K562 (cell line): ENCODE data around the gene COP1. TPM values are rescaled to one million over a fixed set of nuclear protein-coding genes. Genes with fewer than 3 reads are reported as not detected.
A peak's percentile ranks its signal among the peaks of the same experiment; 100 is the strongest.

Source experiments
- ATAC-seq: fragments of 200-7000 bp; cut with Tn5 transposase; 3 replicates; pipeline ENCODE4 v1.9.1; 2020; ENCODE audit warnings: moderate library complexity
- BruUV-seq: library from RNA; stranded (reverse); fragments of 400-500 nt; replicated peaks from 2 replicates; lab custom pipeline; 2021; lab: Mats Ljungman, UMichigan
- CTCF ChIA-PET: fragments of 300-600 bp; formaldehyde crosslinking; extraction: SDS; loops from one replicate; lab custom pipeline; 2021; ENCODE audit warnings: low intra/inter-chr PET ratio; lab: Yijun Ruan, JAX
- POLR2A ChIA-PET: fragments of 300-600, 350-650 bp; sonication (Branson Sonifier 250); formaldehyde crosslinking; extraction: SDS; loops from one replicate; lab custom pipeline; 2021; ENCODE audit warnings: antibody characterized with exemption, inconsistent platforms; lab: Yijun Ruan, JAX
- DNase-seq, 4 experiments: peaks; one replicate each; pipeline versions ENCODE4 v3.0.0 to v3.0.0-alpha.2; 2011 to 2018; ENCODE audit warnings: low spot score in 3 of 4, mixed read lengths in 3 of 4; ENCODE audit errors: extremely low read depth in 1 of 4
- FAIRE-seq: peaks from 2 replicates; lab custom pipeline; 2011; peaks lifted over from hg19 to GRCh38; lab: Jason Lieb, UNC
- H2AFZ ChIP-seq: 2 replicates; pipeline ENCODE4 v1.6.0; 2011; ENCODE audit warnings: low read depth, low read length, control low read depth, inconsistent platforms
- H3K27ac ChIP-seq: fragments of 200-600 bp; 3 replicates; pipeline ENCODE4 v1.8.0; 2011; ENCODE audit warnings: low read depth, mild to moderate bottlenecking, control low read depth, inconsistent platforms, low read length, moderate library complexity, mixed read lengths; ENCODE audit errors: extremely low read depth
- H3K27me3 ChIP-seq, 2 experiments: fragments of 300-600 bp in 1 of 2; 2 replicates in 1 of 2; 3 replicates in 1 of 2; pipeline versions ENCODE4 v1.6.0 to v1.8.0; 2011; ENCODE audit warnings: inconsistent platforms in 2 of 2, low read length in 2 of 2, mild to moderate bottlenecking in 1 of 2, mixed read lengths in 1 of 2, moderate library complexity in 1 of 2; ENCODE audit not compliant: control insufficient read depth in 2 of 2, insufficient read depth in 2 of 2
- H3K36me3 ChIP-seq: fragments of 300-600 bp; 3 replicates; pipeline ENCODE4 v1.8.0; 2011; ENCODE audit warnings: mild to moderate bottlenecking, low read length, inconsistent platforms; ENCODE audit not compliant: control insufficient read depth, insufficient read depth
- H3K4me1 ChIP-seq, 2 experiments: fragments of 200-600 bp in 1 of 2; replicated peaks in 1 of 2; 2 replicates in 1 of 2; 3 replicates in 1 of 2; pipeline versions ENCODE4 v1.5.1 to v1.8.0; 2011; ENCODE audit warnings: inconsistent platforms in 2 of 2, low read length in 2 of 2, mild to moderate bottlenecking in 1 of 2, mixed read lengths in 1 of 2, moderate library complexity in 1 of 2; ENCODE audit not compliant: control insufficient read depth in 2 of 2, insufficient read depth in 2 of 2
- H3K4me2 ChIP-seq: 2 replicates; pipeline ENCODE4 v1.6.1; 2011; ENCODE audit warnings: low read length, control low read depth, inconsistent platforms, mixed read lengths; ENCODE audit not compliant: insufficient read depth
- H3K4me3 ChIP-seq: fragments of 200-600 bp; sonication (generic), shearing (Covaris generic); 2 replicates; pipeline ENCODE4 v1.5.1; 2016; ENCODE audit warnings: control low read depth, inconsistent platforms
- H3K79me2 ChIP-seq: fragments of 200-600 bp; 3 replicates; pipeline ENCODE4 v1.8.0; 2011; ENCODE audit warnings: low read length, inconsistent platforms; ENCODE audit not compliant: control insufficient read depth, insufficient read depth
- H3K9ac ChIP-seq, 2 experiments: 2 replicates each; pipeline versions ENCODE4 v1.6.0 to v1.6.1; 2011; ENCODE audit warnings: low read depth in 2 of 2, low read length in 2 of 2, control low read depth in 1 of 2, inconsistent platforms in 1 of 2, mild to moderate bottlenecking in 1 of 2, mixed read lengths in 1 of 2; ENCODE audit not compliant: insufficient read depth in 1 of 2
- H3K9me1 ChIP-seq: one replicate; pipeline ENCODE4 v1.6.0; 2011; ENCODE audit warnings: inconsistent platforms, mild to moderate bottlenecking, low read length, moderate library complexity; ENCODE audit not compliant: control insufficient read depth, insufficient read depth
- H3K9me3 ChIP-seq: replicated peaks from 2 replicates; pipeline ENCODE4 v1.5.1; 2011; ENCODE audit warnings: low read depth, low read length, inconsistent platforms; ENCODE audit not compliant: control insufficient read depth, insufficient read depth
- H4K20me1 ChIP-seq: replicated peaks from 2 replicates; pipeline ENCODE4 v1.6.1; 2011; ENCODE audit warnings: low read length, inconsistent platforms, mixed read lengths; ENCODE audit not compliant: control insufficient read depth, insufficient read depth
- ETV5 ChIP-seq: sonication (generic); formaldehyde crosslinking; IDR thresholded peaks from 2 replicates; pipeline ENCODE4 v1.4.0; 2020; ENCODE audit warnings: low read depth, mild to moderate bottlenecking, missing genetic modification reagents
- KAT7 ChIP-seq: sonication (generic); formaldehyde crosslinking; IDR thresholded peaks from 2 replicates; pipeline ENCODE4 v1.8.0; 2022; ENCODE audit warnings: missing genetic modification reagents, mild to moderate bottlenecking, borderline replicate concordance
- MAFF ChIP-seq: IDR thresholded peaks from 2 replicates; pipeline ENCODE4 v1.6.1; 2012; ENCODE audit warnings: low read length, improper control_type of control experiment
- MAFK ChIP-seq: IDR thresholded peaks from 2 replicates; pipeline ENCODE4 v1.6.1; 2011; ENCODE audit warnings: low read length, improper control_type of control experiment
- MED1 ChIP-seq: sonication (generic); formaldehyde crosslinking; IDR thresholded peaks from 2 replicates; pipeline ENCODE4 v1.8.1; 2023; ENCODE audit warnings: missing genetic modification reagents, borderline replicate concordance
- POLR2AphosphoS5 ChIP-seq: IDR thresholded peaks from 2 replicates; pipeline ENCODE4 v1.6.1; 2011; ENCODE audit warnings: mild to moderate bottlenecking, low read depth, low read length, moderate library complexity; ENCODE audit not compliant: control insufficient read depth, insufficient read depth
- RBBP5 ChIP-seq: fragments of 200-600 bp; sonication (generic); IDR thresholded peaks from 2 replicates; pipeline ENCODE4 v1.6.1; 2012; ENCODE audit warnings: borderline replicate concordance, mild to moderate bottlenecking, low read length, control low read depth, inconsistent platforms; ENCODE audit not compliant: insufficient read depth, poor library complexity, severe bottlenecking
- SMAD4 ChIP-seq: fragments of 250-450 bp; sonication (Bioruptor Pico); conservative IDR thresholded peaks from 2 replicates; pipeline ENCODE4 v1.8.0; 2021; ENCODE audit warnings: inconsistent platforms, mild to moderate bottlenecking, moderate library complexity
- SMARCC2 ChIP-seq: fragments of 450-650 bp; IDR thresholded peaks from 2 replicates; pipeline ENCODE4 v1.6.1; 2017; ENCODE audit warnings: antibody characterized with exemption, moderate library complexity, mild to moderate bottlenecking, low read depth
- SP2 ChIP-seq: IDR thresholded peaks from 2 replicates; pipeline ENCODE4 v1.6.1; 2011; ENCODE audit warnings: mild to moderate bottlenecking, low read depth, low read length, moderate library complexity; ENCODE audit not compliant: poor library complexity, severe bottlenecking; ENCODE audit errors: extremely low read depth
- TAF1 ChIP-seq: IDR thresholded peaks from 2 replicates; pipeline ENCODE4 v1.6.1; 2011; ENCODE audit warnings: mild to moderate bottlenecking, low read length, moderate library complexity; ENCODE audit not compliant: insufficient read depth, control insufficient read depth, severe bottlenecking; ENCODE audit errors: extremely low read depth
- ZFX ChIP-seq: sonication (generic); formaldehyde crosslinking; IDR thresholded peaks from 2 replicates; pipeline ENCODE4 v1.8.0; 2022; ENCODE audit warnings: mild to moderate bottlenecking, missing genetic modification reagents, moderate library complexity
- ZNF316 ChIP-seq: fragments of 450-650 bp; IDR thresholded peaks from 2 replicates; pipeline ENCODE4 v1.6.1; 2016
- ZNF408 ChIP-seq: fragments of 250-450 bp; sonication (Bioruptor Pico); IDR thresholded peaks from 2 replicates; pipeline ENCODE4 v1.4.0; 2020; ENCODE audit warnings: low read depth, mild to moderate bottlenecking, moderate library complexity
- ZNF699 ChIP-seq: fragments of 250-450 bp; sonication (Bioruptor Pico); IDR thresholded peaks from 2 replicates; pipeline ENCODE4 v1.8.0; 2021; ENCODE audit warnings: mild to moderate bottlenecking, moderate library complexity; ENCODE audit not compliant: insufficient replicate concordance
- in situ Hi-C: fragments of 300-500 bp; cut with MboI; formaldehyde crosslinking; loops from 4 replicates; pipeline ENCODE4 v1.15.0; 2018; ENCODE audit warnings: inconsistent platforms, mixed read lengths
- intact Hi-C: fragments of 100-400 bp; cut with micrococcal nuclease; formaldehyde crosslinking; loops from 2 replicates; pipeline ENCODE4 v1.14.2; 2022
- polyA plus RNA-seq, 8 experiments: library from polyadenylated mRNA; depleted of rRNA in 4 of 8; stranded (reverse) in 5 of 8; unstranded in 3 of 8; fragments of >200 nt; fragmentation: Nextera tagmentation in 2 of 8; fragmentation: Illumina TruSeq in 1 of 8; extraction: Ambion mirVana in 2 of 8; extraction: Trizol in 1 of 8; gene quantifications; 2 replicates each; pipeline versions ENCODE4 v1.2.1 to v1.2.3, GENCODE V29; 2011 to 2014; ENCODE audit warnings: inconsistent platforms in 1 of 8, missing spikeins in 1 of 8
- total RNA-seq, 7 experiments: library from RNA; depleted of rRNA in 6 of 7; stranded (reverse); fragments of >200 nt in 6 of 7; fragmentation: Illumina TruSeq in 2 of 7; extraction: Trizol in 2 of 7; gene quantifications; 2 replicates each; pipeline versions ENCODE4 v1.2.1 to v1.2.3, GENCODE V29; 2011 to 2021; ENCODE audit warnings: low replicate concordance in 1 of 7
- TF ChIP-seq, protein P1 (sequence below): fragments of 250-450 bp; sonication (Bioruptor Pico); IDR thresholded peaks from 2 replicates; pipeline ENCODE4 v1.8.0; 2022; ENCODE audit warnings: moderate library complexity, mild to moderate bottlenecking, inconsistent platforms
- TF ChIP-seq, protein P2 (sequence below): IDR thresholded peaks from 3 replicates; pipeline ENCODE4 v1.6.1; 2011; ENCODE audit warnings: borderline replicate concordance, mild to moderate bottlenecking, moderate library complexity; ENCODE audit not compliant: insufficient read length; ENCODE audit errors: extremely low read depth
- TF ChIP-seq, protein P3 (sequence below): fragments of 200-800 bp; sonication (Bioruptor generic); IDR thresholded peaks from 2 replicates; pipeline ENCODE4 v1.6.1; 2017; ENCODE audit warnings: missing genetic modification characterization, missing compliant biosample characterization

Gene COP1
- total and polyA plus RNA-seq, 9 of the 15 experiments (the other 6 are each of a cell fraction or from before 2014, with no cell fraction given): 25.8 to 77.7 (median 58.6) TPM

DNA sequence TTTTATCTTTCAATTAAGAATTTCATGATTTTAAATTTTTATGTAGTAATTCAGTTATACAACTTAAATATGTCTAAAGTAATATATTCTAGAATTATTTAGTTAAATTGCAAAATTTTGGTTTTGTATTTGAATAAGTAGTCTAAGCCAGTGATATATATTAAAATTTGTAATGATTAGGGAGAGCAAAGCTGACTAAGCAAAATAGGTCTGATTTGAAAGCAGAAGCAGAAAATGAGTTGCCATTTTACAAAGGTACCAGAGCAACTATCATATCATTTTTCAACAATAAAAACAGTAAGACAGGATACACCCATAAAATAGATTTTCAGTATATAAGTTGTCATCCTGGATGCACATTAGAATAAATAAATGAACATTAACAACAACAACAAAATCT, 177.9 kb downstream of the COP1 start:
- Histone ChIP-seq H3K36me3 (peaks cover 10% of the 10 kb centered on the region; the same call in 2 of the 3 replicates), H3K4me3 (no peak overlapping the region), H3K9ac (no peak overlapping the region), H3K4me2 (no peak overlapping the region), H3K9me3 (no peaks in the 10 kb centered on the region), H3K27ac (no peak overlapping the region), H3K27me3 (no peaks in the 10 kb centered on the region), H3K79me2 (no peaks in the 10 kb centered on the region), H4K20me1 (no peaks in the 10 kb centered on the region), H3K9me1 (no peaks in the 10 kb centered on the region), H3K4me1 (no peaks in the 10 kb centered on the region), H2AFZ (no peak overlapping the region)
- no TSS peak for BruUV-seq
- FAIRE-seq (no peak), ATAC-seq (no peak), DNase-seq (no peak)
- ChIA-PET CTCF (no interaction called here), POLR2A (no interaction called here)
- in situ Hi-C loops (no loop called here), intact Hi-C loops (no loop called here)
- TF ChIP-seq, protein P1, sequence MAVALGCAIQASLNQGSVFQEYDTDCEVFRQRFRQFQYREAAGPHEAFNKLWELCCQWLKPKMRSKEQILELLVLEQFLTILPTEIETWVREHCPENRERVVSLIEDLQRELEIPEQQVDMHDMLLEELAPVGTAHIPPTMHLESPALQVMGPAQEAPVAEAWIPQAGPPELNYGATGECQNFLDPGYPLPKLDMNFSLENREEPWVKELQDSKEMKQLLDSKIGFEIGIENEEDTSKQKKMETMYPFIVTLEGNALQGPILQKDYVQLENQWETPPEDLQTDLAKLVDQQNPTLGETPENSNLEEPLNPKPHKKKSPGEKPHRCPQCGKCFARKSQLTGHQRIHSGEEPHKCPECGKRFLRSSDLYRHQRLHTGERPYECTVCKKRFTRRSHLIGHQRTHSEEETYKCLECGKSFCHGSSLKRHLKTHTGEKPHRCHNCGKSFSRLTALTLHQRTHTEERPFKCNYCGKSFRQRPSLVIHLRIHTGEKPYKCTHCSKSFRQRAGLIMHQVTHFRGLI (CRISPR knock-in tag): no peak
- no peak for TF ChIP-seq ETV5 (CRISPR knock-in tag)
- TF ChIP-seq ZNF316: peak; percentile 88
- no peak for TF ChIP-seq ZNF699 (CRISPR knock-in tag)
- no peak for TF ChIP-seq TAF1
- no peak for TF ChIP-seq SMARCC2
- no peak for TF ChIP-seq POLR2AphosphoS5
- TF ChIP-seq ZNF408 (CRISPR knock-in tag): no peak
- TF ChIP-seq SMAD4: no peak
- no peak for TF ChIP-seq RBBP5
- no peak for TF ChIP-seq ZFX (CRISPR knock-in tag)
- no peak for TF ChIP-seq KAT7 (CRISPR knock-in tag)
- TF ChIP-seq SP2: no peak
- TF ChIP-seq MAFF: peak; percentile 68
- TF ChIP-seq, protein P2, sequence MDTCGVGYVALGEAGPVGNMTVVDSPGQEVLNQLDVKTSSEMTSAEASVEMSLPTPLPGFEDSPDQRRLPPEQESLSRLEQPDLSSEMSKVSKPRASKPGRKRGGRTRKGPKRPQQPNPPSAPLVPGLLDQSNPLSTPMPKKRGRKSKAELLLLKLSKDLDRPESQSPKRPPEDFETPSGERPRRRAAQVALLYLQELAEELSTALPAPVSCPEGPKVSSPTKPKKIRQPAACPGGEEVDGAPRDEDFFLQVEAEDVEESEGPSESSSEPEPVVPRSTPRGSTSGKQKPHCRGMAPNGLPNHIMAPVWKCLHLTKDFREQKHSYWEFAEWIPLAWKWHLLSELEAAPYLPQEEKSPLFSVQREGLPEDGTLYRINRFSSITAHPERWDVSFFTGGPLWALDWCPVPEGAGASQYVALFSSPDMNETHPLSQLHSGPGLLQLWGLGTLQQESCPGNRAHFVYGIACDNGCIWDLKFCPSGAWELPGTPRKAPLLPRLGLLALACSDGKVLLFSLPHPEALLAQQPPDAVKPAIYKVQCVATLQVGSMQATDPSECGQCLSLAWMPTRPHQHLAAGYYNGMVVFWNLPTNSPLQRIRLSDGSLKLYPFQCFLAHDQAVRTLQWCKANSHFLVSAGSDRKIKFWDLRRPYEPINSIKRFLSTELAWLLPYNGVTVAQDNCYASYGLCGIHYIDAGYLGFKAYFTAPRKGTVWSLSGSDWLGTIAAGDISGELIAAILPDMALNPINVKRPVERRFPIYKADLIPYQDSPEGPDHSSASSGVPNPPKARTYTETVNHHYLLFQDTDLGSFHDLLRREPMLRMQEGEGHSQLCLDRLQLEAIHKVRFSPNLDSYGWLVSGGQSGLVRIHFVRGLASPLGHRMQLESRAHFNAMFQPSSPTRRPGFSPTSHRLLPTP: no peak
- no peak for TF ChIP-seq MED1 (CRISPR knock-in tag)
- TF ChIP-seq MAFK: peak; percentile 68; the same call in 1 of the 2 replicates
- TF ChIP-seq, protein P3, sequence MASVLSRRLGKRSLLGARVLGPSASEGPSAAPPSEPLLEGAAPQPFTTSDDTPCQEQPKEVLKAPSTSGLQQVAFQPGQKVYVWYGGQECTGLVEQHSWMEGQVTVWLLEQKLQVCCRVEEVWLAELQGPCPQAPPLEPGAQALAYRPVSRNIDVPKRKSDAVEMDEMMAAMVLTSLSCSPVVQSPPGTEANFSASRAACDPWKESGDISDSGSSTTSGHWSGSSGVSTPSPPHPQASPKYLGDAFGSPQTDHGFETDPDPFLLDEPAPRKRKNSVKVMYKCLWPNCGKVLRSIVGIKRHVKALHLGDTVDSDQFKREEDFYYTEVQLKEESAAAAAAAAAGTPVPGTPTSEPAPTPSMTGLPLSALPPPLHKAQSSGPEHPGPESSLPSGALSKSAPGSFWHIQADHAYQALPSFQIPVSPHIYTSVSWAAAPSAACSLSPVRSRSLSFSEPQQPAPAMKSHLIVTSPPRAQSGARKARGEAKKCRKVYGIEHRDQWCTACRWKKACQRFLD (CRISPR knock-in tag): no peak
